Prostate gland (tissue), 2 donors: Measurements from ENCODE around the gene S100A11. TPM values are rescaled to one million over a fixed set of nuclear protein-coding genes. Genes with fewer than 3 reads are reported as not detected.

Experiments
- DNase-seq: peaks from one replicate; pipeline ENCODE4 v3.0.0-alpha.2; 2019; ENCODE audit warnings: low spot score
- H3K27ac ChIP-seq, 2 donors: fragments of 200-600 bp; sonication (generic); 2 replicates each; pipeline ENCODE4 v1.5.1; 2017 to 2019
- H3K27me3 ChIP-seq: fragments of 200-600 bp; sonication (generic); replicated peaks from 2 replicates; pipeline ENCODE4 v1.5.1; 2019; ENCODE audit not compliant: insufficient read depth
- H3K36me3 ChIP-seq, 2 donors: fragments of 200-600 bp; sonication (generic); 1 replicate in 1 of 2; 2 replicates in 1 of 2; pipeline versions ENCODE4 v1.5.1 to v1.8.1; 2017 to 2019
- H3K4me1 ChIP-seq: fragments of 200-600 bp; sonication (generic); replicated peaks from 2 replicates; pipeline ENCODE4 v1.5.1; 2019
- H3K4me3 ChIP-seq, 2 donors: fragments of 200-600 bp; sonication (generic); 2 replicates each; pipeline ENCODE4 v1.5.1; 2017 to 2019
- H3K9me3 ChIP-seq: fragments of 200-600 bp; sonication (generic); 2 replicates; pipeline ENCODE4 v1.5.1; 2017
- CTCF ChIP-seq, 4 experiments: fragments of 200-600 bp in 2 of 4; fragments of 450-650 bp in 2 of 4; sonication (generic) in 2 of 4; IDR thresholded peaks; 1 replicate in 3 of 4; 2 replicates in 1 of 4; pipeline ENCODE4 v1.5.1; 2016 to 2019; ENCODE audit warnings: antibody characterized with exemption in 4 of 4, mild to moderate bottlenecking in 2 of 4, moderate library complexity in 2 of 4
- POLR2A ChIP-seq: fragments of 450-650 bp; IDR thresholded peaks from one replicate; pipeline ENCODE4 v1.6.1; 2016; ENCODE audit warnings: antibody characterized with exemption, mild to moderate bottlenecking
- POLR2AphosphoS5 ChIP-seq: sonication (generic); formaldehyde crosslinking; IDR thresholded peaks from one replicate; pipeline ENCODE4 v1.6.1; 2017; ENCODE audit warnings: antibody characterized with exemption
- WGBS: methylation state at CpG from one replicate; pipeline ENCODE4 v1.1.5; 2018; 5-methylcytosine and 5-hydroxymethylcytosine counted together
- intact Hi-C: fragments of 100-400 bp; cut with DNase I; formaldehyde crosslinking; loops from one replicate; pipeline ENCODE4 v1.14.2; 2022
- small RNA-seq, 2 donors: library from RNA; depleted of rRNA; stranded (forward); fragments of <200 nt; gene quantifications; one replicate each; pipeline ENCODE3, GENCODE V24; 2016
- total RNA-seq, 2 donors: library from RNA; depleted of rRNA; stranded (reverse); fragments of >200 nt; gene quantifications; one replicate each; pipeline ENCODE4 v1.1.0, GENCODE V29; 2016

Gene S100A11
- total RNA-seq, 2 donors from 2014 or later = 253 to 351 TPM

DNA sequence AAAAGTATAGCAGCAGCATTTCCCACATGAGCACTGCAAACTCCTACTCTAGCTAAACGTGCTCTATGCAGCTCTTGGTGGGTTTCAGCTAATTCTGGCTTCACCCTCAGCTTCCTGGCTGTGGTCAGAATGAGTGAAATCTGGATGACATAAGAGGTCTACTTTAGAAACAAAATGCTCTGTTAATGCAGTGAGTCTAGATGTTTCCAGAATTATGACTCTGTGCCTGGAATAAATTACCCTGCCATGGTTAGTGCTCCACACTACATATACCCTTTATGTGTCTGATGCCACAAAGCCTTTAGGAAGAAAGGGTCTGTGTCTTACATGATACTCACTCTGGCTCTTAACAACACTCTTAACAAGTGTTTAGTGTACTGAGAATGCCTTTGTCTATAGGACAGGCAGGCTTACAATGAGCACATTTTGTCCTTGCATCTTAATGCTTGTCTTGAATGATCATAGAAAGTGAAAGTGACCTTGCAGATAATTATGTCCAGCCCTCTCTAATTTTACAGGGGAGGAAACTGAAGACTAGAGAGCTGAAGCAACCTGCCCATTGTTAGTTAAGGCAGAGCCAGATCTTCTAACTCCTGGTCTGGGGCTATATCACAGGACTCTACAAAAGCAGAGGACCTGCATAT is 52.4 kb downstream of the S100A11 start:
- Histone ChIP-seq H3K9me3 (no peaks in the 10 kb centered on the region), H3K4me3 (no peak overlapping the region), H3K4me1 (peaks cover 9% of the 10 kb centered on the region), H3K27me3 (no peaks in the 10 kb centered on the region), H3K27ac (no peak overlapping the region), H3K36me3 (no peaks in the 10 kb centered on the region)
- intact Hi-C loops = no loop called here
- WGBS = 80% methylated on average over 1 of the region's 1 CpG
- TF ChIP-seq POLR2AphosphoS5 (no peak), CTCF (IDR thresholded peaks at IDR 0.05) (no peak), POLR2A (no peak)
- no peak for DNase-seq

Small RNAs within 50 kb of the gene (small RNA-seq; reads per million reads assigned to genes)
- gene SPTLC1P4 = 0 reads per million in 2 donors

Other genes starting within 250 kb of the S100A11 start
- gene TDRKH, start 246.5 kb downstream of the S100A11 start, total RNA-seq = 10 to 100 TPM; 21.1 to 25.0 TPM
- 1 to 10 TPM in 1 of 2 donors, under 1 TPM in 1; 0.59 to 2.3 TPM for gene LINGO4, start 231.6 kb downstream of the S100A11 start, total RNA-seq
- gene RORC, start 205.2 kb downstream of the S100A11 start, total RNA-seq = 10 to 100 TPM; 51.8 to 73.2 TPM
- 1 to 10 TPM; 2.0 to 2.8 TPM for gene C2CD4D, start 197.2 kb downstream of the S100A11 start, total RNA-seq
- gene THEM5, start 183.3 kb downstream of the S100A11 start, total RNA-seq = not detected
- 10 to 100 TPM; 21.2 to 30.3 TPM for gene THEM4, start 127.5 kb downstream of the S100A11 start, total RNA-seq
- gene S100A10, start 43.1 kb downstream of the S100A11 start, total RNA-seq = 10 to 100 TPM; 61.7 to 72.1 TPM
- gene TCHHL1, start 52.1 kb upstream of the S100A11 start, total RNA-seq = not detected
- under 1 TPM in 1 of 2 donors, not detected in 1; 0.91 TPM for gene TCHH, start 78.4 kb upstream of the S100A11 start, total RNA-seq
- not detected for gene RPTN, start 122.2 kb upstream of the S100A11 start, total RNA-seq
- gene HRNR, start 187.2 kb upstream of the S100A11 start, total RNA-seq = under 1 TPM in 1 of 2 donors, not detected in 1; 0.06 TPM